Measurements from ENCODE around the gene ASB8.
"Not testable (repeated sequence)": the region's sequence is repeated elsewhere in the genome, so short reads cannot be mapped to it uniquely, and the experiment has no call there.

The ASB8 gene

GRCh38 chr12:48183091-48183875 is 26.0 kb upstream of the ASB8 start, which contains the start of gene CCDC184:
Gene CCDC184, plus strand, starts transcription at chr12:48183644. Its CDS starts 479 bp downstream, at chr12:48184123.
- peak; percentile 60 for DNase-seq (ENCODE audit: low read depth)

- no peak for DNase-seq (ENCODE audit: low read depth)
Observed at GRCh38 chr12:48182631-48183030, 25.3 kb upstream of the ASB8 start.

GRCh38 chr12:48180857-48181495 is 23.7 kb upstream of the ASB8 start:
- no peak for DNase-seq (ENCODE audit: low read depth)

- DNase-seq (ENCODE audit: low read depth), result no peak
Observed at GRCh38 chr12:48180424-48180823, 23.1 kb upstream of the ASB8 start.

GRCh38 chr12:48179466-48179865 is 22.2 kb upstream of the ASB8 start:
- no peak for DNase-seq (ENCODE audit: low read depth)

GRCh38 chr12:48177982-48178381 is 20.7 kb upstream of the ASB8 start:
- DNase-seq (ENCODE audit: low read depth), result no peak

- DNase-seq (ENCODE audit: low read depth), result no peak
Observed at GRCh38 chr12:48176417-48176751, 19.1 kb upstream of the ASB8 start.

GRCh38 chr12:48175613-48176416 is 18.5 kb upstream of the ASB8 start:
- peak; percentile 53 for DNase-seq (ENCODE audit: low read depth)

- no peak for DNase-seq (ENCODE audit: low read depth)
Observed at GRCh38 chr12:48169011-48169410, 11.7 kb upstream of the ASB8 start.

- peak; percentile 65 for DNase-seq (ENCODE audit: low read depth)
Observed at GRCh38 chr12:48165089-48165981, 8.0 kb upstream of the ASB8 start.

GRCh38 chr12:48164451-48164850 is 7.1 kb upstream of the ASB8 start:
- DNase-seq (ENCODE audit: low read depth), result no peak

- no peak for DNase-seq (ENCODE audit: low read depth)
Observed at GRCh38 chr12:48163150-48163747, 5.9 kb upstream of the ASB8 start.

- no peak for DNase-seq (ENCODE audit: low read depth)
Observed at GRCh38 chr12:48160807-48161206, 3.5 kb upstream of the ASB8 start.

- no peak for DNase-seq (ENCODE audit: low read depth)
Observed at GRCh38 chr12:48160046-48160445, 2.7 kb upstream of the ASB8 start.

- DNase-seq (ENCODE audit: low read depth), result no peak
Observed at GRCh38 chr12:48157889-48158370, 615 bp upstream of the ASB8 start.

GRCh38 chr12:48156652-48157017 is 680 bp downstream of the ASB8 start:
- DNase-seq (ENCODE audit: low read depth), result no peak

- DNase-seq (ENCODE audit: low read depth), result not testable (repeated sequence)
Observed at GRCh38 chr12:48155786-48156185, 1.5 kb downstream of the ASB8 start.

GRCh38 chr12:48151103-48151771 is 6.1 kb downstream of the ASB8 start:
- no peak for DNase-seq (ENCODE audit: low read depth)

GRCh38 chr12:48145981-48146380 is 11.3 kb downstream of the ASB8 start:
- no peak for DNase-seq (ENCODE audit: low read depth)

- DNase-seq (ENCODE audit: low read depth), result no peak
Observed at GRCh38 chr12:48143898-48144297, 13.4 kb downstream of the ASB8 start.

Measured in amniotic epithelial cell (primary cell).